KOPT-K1 (cell line): ENCODE data around the gene ZFAND5.
A peak's percentile ranks its signal among the peaks of the same experiment; 100 is the strongest.

Source experiments
- H3K27ac ChIP-seq: fragments of 200-600 bp; sonication (generic); 2 replicates; pipeline ENCODE4 v1.5.1; 2016; ENCODE audit warnings: antibody characterized with exemption, mild to moderate bottlenecking, low read depth, low read length; ENCODE audit not compliant: poor library complexity, severe bottlenecking
- H3K36me3 ChIP-seq: fragments of 200-600 bp; sonication (generic); 2 replicates; pipeline ENCODE4 v1.5.1; 2017; ENCODE audit warnings: antibody characterized with exemption, mild to moderate bottlenecking, low read length, moderate library complexity; ENCODE audit not compliant: insufficient read depth
- H3K9me3 ChIP-seq: fragments of 200-600 bp; sonication (generic); 2 replicates; pipeline ENCODE4 v1.5.1; 2017; ENCODE audit warnings: antibody characterized with exemption, low read length, mild to moderate bottlenecking; ENCODE audit not compliant: insufficient read depth, poor library complexity, severe bottlenecking

ZFAND5 gene

GRCh38 chr9:72382405-72382804, 17.4 kb upstream of the ZFAND5 start:
- H3K9me3 ChIP-seq, result no peaks in the 10 kb centered on the region
- H3K27ac ChIP-seq, result no peak overlapping the region
- no peaks in the 10 kb centered on the region for H3K36me3 ChIP-seq

- Histone ChIP-seq H3K36me3 (no peaks in the 10 kb centered on the region), H3K27ac (no peak overlapping the region), H3K9me3 (no peaks in the 10 kb centered on the region)
These were observed 12.0 kb upstream of the ZFAND5 start for GRCh38 chr9:72377041-72377440.

GRCh38 chr9:72371151-72371550, 6.1 kb upstream of the ZFAND5 start:
- Histone ChIP-seq H3K9me3 (no peaks in the 10 kb centered on the region), H3K36me3 (no peaks in the 10 kb centered on the region), H3K27ac (no peak overlapping the region)

GRCh38 chr9:72365525-72366256, 683 bp upstream of the ZFAND5 start:
- H3K36me3 ChIP-seq, result peaks cover 16% of the 10 kb centered on the region
- no peaks in the 10 kb centered on the region for H3K9me3 ChIP-seq
- H3K27ac ChIP-seq, result peak overlapping the region; percentile 90

- H3K27ac ChIP-seq, result peak overlapping the region; percentile 90
- no peaks in the 10 kb centered on the region for H3K9me3 ChIP-seq
- peaks cover 32% of the 10 kb centered on the region for H3K36me3 ChIP-seq
These were observed 915 bp downstream of the ZFAND5 start for GRCh38 chr9:72363908-72364678.

GRCh38 chr9:72363236-72363635, 1.8 kb downstream of the ZFAND5 start:
- no peaks in the 10 kb centered on the region for H3K9me3 ChIP-seq
- H3K36me3 ChIP-seq, result peaks cover 40% of the 10 kb centered on the region
- H3K27ac ChIP-seq, result peak overlapping the region; percentile 90

- peak overlapping the region; percentile 90 for H3K27ac ChIP-seq
- peaks cover 45% of the 10 kb centered on the region for H3K36me3 ChIP-seq
- no peaks in the 10 kb centered on the region for H3K9me3 ChIP-seq
These were observed 2.3 kb downstream of the ZFAND5 start for GRCh38 chr9:72362680-72363139.

- Histone ChIP-seq H3K36me3 (peaks cover 51% of the 10 kb centered on the region), H3K27ac (no peak overlapping the region), H3K9me3 (no peaks in the 10 kb centered on the region)
These were observed 2.9 kb downstream of the ZFAND5 start for GRCh38 chr9:72362118-72362531.

- no peak overlapping the region for H3K27ac ChIP-seq
- no peaks in the 10 kb centered on the region for H3K9me3 ChIP-seq
- peaks cover 60% of the 10 kb centered on the region for H3K36me3 ChIP-seq
These were observed 3.8 kb downstream of the ZFAND5 start for GRCh38 chr9:72361217-72361616.

GRCh38 chr9:72360324-72360723, 4.7 kb downstream of the ZFAND5 start:
- Histone ChIP-seq H3K36me3 (peaks cover 69% of the 10 kb centered on the region), H3K9me3 (no peaks in the 10 kb centered on the region), H3K27ac (no peak overlapping the region)

GRCh38 chr9:72356041-72356582, 8.9 kb downstream of the ZFAND5 start:
- Histone ChIP-seq H3K36me3 (peaks cover 95% of the 10 kb centered on the region), H3K9me3 (no peaks in the 10 kb centered on the region), H3K27ac (no peak overlapping the region)

- no peak overlapping the region for H3K27ac ChIP-seq
- peaks cover 86% of the 10 kb centered on the region for H3K36me3 ChIP-seq
- H3K9me3 ChIP-seq, result no peaks in the 10 kb centered on the region
These were observed 9.9 kb downstream of the ZFAND5 start for GRCh38 chr9:72355153-72355552.

- H3K9me3 ChIP-seq, result no peaks in the 10 kb centered on the region
- no peak overlapping the region for H3K27ac ChIP-seq
- peaks cover 81% of the 10 kb centered on the region for H3K36me3 ChIP-seq
These were observed 10.3 kb downstream of the ZFAND5 start for GRCh38 chr9:72354704-72355103.

GRCh38 chr9:72353455-72354116, 11.4 kb downstream of the ZFAND5 start:
- Histone ChIP-seq H3K27ac (no peak overlapping the region), H3K36me3 (peaks cover 70% of the 10 kb centered on the region), H3K9me3 (no peaks in the 10 kb centered on the region)

- H3K36me3 ChIP-seq, result peaks cover 64% of the 10 kb centered on the region
- H3K27ac ChIP-seq, result no peak overlapping the region
- no peaks in the 10 kb centered on the region for H3K9me3 ChIP-seq
These were observed 12.1 kb downstream of the ZFAND5 start for GRCh38 chr9:72352911-72353388.
